Activated T-cell treated with anti-CD3 and anti-CD28 coated beads for 1 hour (primary cell): ENCODE results near the gene PRR23A.
"Not testable (repeated sequence)": the region's sequence is repeated elsewhere in the genome, so short reads cannot be mapped to it uniquely, and the experiment has no call there.

Experiments used
- DNase-seq: peaks from one replicate; pipeline ENCODE4 v3.0.0-alpha.2; 2020; ENCODE audit warnings: low read depth

Gene PRR23A

DNA sequence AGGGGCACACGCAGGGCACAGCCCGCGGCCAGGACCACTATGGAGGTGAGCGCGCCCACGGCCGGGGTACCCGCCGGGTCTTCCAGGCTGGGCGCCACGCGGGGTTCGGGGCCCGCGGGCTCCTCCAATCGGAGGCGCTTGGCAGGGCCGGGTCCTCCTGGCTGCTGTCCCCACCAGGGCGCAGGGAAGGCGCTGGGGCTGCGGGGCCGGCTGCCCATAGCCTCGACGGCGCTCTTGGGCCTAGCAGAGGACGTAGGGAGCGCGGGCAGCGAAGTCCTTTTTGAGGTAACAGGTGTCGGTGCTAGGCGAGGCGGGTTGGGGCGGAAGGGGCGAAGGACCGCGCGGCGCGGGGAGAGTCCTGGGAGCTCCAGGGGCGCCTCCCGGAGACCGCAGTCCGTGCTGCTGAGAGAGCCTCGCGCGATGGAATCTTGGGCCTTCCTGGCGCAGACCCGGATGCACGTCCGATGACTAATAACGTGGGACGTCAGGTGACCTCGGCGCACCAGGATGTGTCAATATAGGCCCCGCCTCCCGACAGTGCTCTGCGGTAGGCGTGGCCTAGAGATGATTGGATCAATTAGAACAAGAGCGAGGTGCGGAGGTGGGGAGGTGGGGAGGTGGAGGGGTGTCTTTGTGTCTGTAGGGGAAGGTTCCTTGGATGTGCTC lies at the start of gene PRR23A:
Gene PRR23A (minus strand): TSS at position 218 of the 666 bp plus-strand sequence. CDS start 0 bp downstream, at position 218.
- no peak for DNase-seq

DNA sequence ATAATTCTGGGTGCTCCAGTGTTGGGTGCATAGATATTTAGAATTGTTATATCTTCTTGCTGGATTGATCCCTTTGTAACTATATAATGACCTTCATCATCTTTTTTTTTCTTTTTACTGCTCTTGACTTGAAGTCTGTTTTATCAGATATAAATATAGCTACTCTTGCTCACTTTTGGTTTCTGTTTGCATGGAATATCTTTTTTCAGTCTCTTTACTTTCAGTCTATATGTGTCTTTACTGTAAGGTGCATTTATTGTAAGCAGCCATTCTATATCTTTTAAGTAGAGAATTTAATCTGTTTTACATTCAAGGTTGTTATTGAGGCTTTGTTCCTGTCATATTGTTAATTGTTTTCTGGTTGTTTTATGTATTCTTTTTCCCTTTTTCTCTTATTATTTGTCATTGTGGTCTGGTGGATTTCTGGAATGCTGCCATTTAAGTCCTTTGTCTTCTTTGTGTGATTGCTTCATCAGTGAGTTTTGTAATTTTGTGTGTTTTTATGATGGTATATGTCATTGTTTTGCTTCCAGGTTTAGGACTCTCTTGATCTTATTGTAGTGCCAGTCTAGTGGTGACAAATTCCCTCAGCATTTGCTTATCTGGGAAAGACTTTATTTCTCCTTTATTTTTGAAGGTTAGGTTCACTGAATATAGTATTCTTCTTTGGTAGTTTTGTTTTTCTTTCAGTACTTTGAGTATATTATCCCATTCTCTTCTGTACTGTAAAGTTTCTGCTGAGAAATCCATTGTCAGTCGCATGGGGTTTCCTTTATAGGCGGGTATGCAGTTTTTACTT lies 46.9 kb upstream of the PRR23A start:
- no peak for DNase-seq

DNA sequence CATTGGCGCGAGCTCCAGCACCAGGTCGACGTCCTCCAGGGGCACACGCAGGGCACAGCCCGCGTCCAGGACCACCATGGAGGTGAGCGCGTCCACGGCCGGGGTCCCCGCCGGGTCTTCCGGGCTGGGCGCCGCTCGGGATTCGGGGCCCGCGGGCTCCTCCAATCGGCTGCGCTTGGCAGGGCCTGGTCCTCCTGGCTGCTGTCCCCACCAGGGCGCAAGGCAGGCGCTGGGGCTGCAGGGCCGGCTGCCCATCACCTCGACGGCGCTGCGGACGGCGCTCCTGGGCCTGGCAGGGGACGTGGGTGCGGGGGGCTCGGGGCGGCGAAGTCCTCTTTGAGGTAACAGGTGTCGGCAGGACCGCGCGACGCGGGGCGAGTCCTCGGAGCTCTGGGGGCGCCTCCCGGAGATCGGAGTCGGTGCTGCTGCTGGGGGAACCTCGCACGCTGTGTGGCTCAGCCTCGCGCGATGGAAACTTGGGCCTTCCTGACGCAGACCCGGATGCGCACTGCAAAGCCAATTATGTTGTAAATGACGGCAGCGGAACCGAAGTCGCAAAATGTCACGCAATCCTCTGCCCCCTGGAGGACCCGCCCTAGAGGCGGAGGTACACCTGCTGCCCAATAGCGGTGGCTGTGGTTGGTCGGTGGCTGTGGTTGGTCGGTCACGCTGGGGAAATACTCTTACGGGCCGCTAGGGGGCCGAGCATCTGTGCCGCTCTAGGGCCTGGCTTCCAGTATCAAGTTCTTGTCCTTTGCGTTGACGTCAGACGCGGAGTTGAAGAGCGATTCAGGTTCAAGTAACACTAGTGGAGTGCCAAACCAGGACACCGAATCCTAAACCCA lies 38.5 kb upstream of the PRR23A start, which contains the start of gene PRR23C:
Gene PRR23C (minus strand): TSS at position 527 of the 845 bp plus-strand sequence. CDS start 272 bp downstream, at position 255.
- DNase-seq: no peak

DNA sequence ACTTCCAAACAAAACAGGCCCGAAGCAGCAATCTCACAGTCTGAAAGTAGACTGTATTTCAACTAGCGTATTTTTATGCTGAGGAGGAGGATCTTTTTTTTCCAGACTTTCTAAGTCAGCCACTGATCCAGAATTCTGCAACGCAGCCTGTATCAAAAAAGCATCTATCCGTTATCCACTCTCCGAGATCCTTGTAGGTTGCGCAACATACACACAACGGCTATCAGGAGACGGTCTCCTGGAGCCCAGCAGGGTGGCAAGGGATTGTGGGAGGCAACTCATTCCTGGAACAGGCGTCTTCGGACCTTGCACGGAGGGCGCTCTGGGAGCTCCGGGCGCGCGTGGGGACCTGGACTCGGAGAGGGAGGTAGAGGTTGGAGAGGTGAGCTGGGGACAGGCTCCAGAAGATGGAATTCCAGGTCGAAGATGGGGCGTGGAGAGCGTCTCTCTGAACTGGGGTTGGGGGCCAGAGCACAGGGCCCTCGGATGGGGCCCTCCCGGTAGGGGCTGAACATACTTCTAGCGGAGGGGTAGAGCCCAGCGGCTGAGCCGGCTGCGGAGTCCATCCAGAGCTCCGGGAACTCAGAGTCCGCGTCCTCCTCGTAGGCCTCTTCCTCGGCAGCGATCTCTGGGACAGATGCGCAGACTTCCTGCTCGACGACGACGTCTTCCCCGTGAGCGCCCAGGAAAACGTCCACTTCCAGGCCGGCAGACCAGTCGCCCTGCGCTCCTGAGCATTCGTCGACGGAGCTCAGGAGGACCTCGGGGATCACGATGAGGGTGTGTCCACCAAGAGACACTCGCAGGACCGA lies 37.7 kb upstream of the PRR23A start:
- no peak for DNase-seq

DNA sequence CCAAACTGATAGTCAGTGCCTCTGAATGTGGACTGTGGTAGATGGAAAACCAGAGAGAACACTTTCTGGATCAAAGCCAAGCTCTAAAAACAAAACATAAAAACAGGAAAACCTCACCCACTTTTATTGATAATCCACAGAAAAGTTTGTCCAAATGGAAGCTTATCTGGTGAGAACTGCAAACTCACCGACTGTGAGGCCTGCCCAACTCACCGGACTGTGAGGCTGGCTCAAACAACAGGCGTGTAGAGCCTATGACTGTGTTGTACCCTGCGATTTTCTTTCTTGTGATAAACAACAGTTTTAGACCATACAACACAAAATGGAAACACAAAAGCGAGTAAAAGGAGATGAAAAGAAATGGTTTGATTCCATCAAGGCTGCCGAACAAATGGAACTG lies 31.4 kb upstream of the PRR23A start:
- DNase-seq: no peak

DNA sequence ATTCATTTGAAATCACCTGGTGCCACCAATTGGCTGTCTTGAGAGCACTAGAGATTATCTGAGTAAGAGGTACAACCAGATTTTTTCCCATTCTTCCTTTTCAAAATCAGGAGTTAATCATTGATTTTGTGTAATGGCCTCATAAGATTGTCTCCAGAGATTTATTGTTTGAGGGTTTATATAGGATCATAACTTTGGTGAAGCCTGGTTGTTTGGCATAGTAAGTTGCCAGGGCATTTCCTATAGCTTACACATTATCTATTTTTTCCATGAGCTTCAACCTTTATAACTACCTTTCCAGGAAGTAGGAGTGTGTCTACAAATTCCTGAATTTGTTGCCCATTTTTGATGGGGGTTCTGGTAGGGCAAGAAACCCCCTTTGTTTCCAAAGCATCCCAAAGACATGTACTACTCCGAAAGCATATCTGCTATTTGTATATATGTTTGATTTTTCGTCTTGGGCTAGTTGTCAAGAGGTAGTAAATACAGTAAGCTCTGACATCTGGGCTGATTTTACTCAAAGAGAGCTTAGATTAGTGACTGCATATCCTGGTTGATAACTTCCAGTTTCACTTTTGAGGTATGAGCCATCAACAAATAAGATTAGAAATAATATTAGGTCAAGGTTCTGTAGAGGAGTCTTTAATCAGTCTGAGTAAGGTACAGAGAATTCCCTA lies 26.4 kb upstream of the PRR23A start:
- DNase-seq: no peak

DNA sequence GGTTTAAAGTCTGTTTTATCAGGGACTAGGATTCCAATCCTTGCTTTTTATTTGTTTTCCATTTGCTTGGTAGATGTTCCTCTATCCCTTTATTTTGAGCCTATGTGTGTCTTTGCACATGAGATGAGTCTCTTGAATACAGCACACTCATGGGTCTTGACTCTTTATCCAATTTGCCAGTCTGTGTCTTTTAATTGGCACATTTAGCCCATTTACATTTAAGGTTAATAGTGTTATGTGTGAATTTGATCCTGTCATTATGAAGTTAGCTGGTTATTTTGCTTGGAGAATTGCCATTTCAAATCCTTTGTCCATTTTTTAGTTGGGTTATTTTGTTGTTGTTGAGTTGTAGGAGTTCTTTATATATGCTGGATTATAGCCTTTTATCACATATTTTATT lies 24.5 kb upstream of the PRR23A start:
- not testable (repeated sequence) for DNase-seq

DNA sequence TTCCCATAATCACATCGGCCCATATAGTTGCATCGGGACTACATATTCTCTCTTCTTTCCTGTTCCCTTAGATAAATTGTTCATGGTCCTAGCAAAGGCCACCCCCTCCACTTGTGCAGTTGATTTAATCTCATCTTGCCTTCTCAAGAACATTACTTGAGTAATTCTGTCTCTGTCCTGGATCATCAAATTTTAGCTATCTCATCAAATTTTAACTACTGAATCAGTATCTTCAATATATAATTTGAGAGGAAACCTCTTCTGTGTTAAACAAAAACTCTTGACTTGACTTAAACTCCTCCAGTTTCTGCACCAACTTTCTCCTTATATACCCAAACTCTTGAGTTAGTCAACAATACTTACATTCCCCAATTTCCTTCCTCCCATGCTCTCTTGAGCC lies 18.9 kb upstream of the PRR23A start:
- no peak for DNase-seq

DNA sequence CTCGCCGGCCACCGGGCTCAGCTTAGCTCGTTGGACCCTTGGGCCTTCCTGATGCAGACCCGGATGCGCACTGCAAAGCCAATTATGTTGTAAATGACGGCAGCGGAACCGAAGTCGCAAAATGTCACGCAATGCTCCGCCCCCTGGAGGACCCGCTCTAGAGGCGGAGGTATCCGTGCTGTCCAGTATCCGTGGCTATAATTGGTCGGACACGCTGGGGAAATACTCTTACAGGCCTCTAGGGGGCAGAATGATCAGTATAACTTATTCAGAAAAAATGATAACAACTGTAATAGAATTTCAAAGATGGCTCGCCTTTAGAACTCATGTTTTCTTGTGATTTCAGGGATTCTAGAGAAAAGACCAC lies 14.8 kb upstream of the PRR23A start, which contains the start of gene PRR23B:
Gene PRR23B (minus strand): TSS at position 59 of the 367 bp plus-strand sequence. CDS start 265 bp downstream, outside the sequence.
- no peak for DNase-seq

DNA sequence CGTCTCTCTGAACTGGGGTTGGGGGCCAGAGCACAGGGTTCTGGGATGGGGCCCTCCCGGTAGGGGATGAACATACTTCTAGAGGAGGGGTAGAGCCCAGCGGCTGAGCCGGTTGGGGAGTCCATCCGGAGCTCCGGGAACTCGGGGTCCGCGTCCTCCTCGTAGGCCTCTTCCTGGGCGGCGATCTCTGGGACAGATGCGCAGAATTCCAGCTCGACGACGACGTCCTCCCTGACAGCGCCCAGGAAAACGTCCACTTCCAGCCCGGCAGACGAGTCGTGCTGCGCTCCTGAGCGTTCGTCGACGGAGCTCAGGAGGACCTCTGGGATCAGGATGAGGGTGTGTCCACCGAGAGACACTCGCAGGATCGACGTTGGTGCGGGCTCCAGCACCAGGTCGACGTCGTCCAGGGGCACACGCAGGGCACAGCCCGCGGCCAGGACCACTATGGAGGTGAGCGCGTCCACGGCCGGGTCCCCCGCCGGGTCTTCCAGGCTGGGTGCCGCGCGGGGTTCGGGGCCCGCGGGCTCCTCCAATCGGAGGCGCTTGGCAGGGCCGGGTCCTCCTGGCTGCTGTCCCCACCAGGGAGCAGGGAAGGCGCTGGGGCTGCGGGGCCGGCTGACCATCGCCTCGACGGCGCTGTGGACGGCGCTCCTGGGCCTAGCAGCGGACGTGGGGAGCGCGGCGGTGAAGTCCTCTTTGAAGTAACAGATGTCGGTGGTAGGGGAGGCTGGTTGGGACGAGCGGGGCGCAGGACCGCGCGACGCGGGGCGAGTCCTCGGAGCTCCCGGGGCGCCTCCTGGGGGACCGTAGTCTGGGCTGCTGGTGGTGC lies 14.2 kb upstream of the PRR23A start:
- DNase-seq: no peak

DNA sequence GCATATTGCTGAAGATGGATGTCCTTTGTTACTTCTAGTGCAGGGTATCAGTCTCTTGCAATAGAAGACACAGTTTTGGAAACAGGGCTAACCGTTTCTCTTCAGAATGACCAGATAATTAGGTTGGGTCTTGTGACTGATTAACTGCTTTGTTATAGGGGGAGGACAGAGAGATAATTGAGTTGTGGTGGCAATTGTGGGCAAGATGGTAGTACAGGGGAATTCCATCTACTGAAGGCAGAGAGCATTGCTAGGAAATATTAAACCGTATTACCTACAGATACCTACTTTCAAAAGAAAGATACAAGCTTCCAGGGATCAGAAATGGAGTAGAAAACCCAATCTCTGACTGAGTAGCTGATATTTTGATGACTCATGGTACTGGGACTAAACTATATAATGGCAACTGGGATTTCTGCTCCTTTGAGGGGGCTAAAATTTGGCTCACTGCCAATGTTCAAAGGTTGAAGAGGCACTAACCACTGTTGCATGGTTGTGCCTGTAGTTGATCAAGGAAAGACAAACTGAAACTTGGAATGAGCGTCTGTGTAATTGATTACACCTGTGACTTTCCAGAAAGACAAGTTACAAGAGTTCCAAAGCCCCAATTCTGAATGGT lies 10.5 kb upstream of the PRR23A start:
- no peak for DNase-seq

DNA sequence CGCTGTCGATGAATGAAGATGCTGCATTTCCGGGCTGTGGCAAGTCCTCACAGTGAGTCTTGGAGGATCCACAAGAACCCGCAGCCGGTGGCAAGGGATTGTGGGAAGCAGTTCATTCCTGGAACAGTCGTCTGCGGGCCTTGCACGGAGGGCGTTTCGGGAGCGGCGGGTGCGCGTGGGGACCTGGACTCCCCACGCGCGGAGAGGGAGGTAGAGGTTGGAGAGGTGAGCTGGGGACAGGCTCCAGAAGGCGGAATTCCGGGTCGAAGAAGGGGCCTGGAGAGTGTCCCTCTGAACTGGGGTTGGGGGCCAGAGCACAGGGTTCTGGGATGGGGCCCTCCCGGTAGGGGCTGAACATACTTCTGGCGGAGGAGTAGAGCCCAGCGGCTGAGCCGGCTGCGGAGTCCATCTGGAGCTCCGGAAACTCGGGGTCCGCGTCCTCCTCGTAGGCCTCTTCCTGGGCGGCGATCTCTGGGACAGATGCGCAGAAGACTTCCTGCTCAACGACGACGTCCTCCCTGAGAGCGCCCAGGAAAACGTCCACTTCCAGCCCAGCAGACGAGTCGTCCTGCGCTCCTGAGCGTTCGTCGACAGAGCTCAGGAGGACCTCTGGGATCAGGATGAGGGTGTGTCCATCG lies 593 bp downstream of the PRR23A start:
- no peak for DNase-seq

DNA sequence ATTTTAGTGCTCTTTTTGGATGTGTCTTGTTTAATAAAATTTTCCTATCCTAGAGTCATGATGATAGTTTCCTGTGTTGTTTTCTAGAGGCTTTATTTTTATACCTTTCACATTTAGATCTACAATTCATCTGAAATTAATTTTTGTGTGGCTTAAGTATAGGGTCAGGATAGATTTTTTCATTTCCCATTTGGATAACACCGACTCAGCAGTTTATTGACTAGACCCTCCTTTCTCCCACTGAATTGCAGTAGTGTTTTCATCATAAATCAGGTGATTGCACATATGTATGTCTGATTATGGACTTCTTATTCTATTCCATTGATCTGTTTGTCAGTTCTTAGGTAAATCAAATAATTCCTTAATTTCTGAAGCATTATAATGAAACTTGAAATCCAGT lies 10.4 kb downstream of the PRR23A start:
- no peak for DNase-seq

DNA sequence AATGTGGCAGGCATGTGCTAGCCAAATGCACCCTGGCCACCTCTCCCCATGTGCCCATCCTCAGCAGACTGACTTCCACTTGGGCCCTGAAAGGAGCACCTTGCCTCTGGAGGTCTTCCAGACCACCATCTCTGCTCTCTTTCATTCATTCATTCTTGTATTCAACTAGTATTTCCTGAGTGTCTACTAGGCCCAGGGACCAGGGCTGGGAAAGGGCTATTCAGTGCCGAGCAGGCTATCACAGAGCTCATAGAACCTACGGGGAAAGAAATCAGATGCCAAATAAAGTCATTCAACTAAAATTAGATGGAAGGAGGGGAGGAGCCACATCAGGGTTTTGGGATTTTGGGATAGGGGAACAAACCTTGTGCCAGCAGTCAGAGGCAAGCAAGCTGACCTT lies 18.9 kb downstream of the PRR23A start:
- DNase-seq: no peak

DNA sequence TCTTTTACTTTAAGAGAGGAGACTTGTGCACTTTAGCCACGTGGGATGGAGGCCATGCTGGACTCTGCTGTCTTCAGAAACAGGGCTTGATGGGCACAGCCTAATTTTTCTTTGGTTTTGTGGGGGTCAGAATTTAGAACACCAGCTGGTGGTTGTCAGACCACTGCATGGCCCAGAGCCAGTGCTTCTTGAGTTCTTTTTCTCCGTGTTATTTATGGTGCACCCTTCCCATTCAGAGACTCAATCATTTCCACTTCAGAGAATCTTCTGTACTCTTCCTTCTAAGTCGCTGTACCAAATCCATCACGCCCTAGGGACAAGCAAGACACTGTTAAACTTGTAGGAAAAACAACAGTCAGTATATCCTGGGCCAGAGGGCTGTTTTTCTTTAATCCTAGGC lies 20.1 kb downstream of the PRR23A start:
- DNase-seq: no peak

DNA sequence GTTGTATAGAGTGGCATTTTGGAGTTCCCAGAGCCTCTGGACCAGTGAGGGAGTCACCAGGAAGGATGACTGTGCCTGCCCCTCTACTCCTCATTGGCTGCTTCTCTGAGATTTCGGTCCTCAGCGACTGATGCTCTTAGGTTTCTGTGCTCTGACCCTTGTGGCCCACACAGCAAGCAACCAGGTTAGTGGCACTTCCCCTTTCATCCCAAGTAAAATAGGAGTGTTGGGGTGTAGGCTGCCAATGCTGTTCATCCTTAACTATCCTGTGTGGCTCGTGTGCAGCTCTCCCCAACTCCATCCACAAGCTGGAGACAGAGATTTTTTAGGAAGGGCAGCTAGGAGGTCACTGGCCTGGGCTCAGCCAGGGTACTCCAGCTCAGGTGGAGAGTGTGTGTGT lies 21.3 kb downstream of the PRR23A start:
- no peak for DNase-seq

DNA sequence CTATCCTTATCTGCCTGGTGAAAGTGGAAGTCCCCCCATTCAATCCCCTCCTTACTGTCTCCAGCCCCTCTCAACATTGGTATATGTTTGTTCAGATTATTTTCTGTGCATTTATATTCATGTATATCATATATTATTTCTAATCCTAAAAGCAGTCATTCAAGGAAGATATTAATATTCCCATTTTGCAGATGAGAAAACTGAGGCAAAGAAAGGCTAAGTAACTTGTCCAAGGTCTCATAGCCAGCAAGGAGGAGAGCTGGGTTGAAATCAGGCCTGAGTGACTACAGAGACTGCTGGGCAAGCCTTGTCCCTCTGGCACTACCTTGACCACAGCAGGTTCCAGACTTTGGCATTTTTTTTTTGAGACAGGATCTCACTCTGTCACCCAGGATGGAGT lies 30.0 kb downstream of the PRR23A start:
- no peak for DNase-seq

DNA sequence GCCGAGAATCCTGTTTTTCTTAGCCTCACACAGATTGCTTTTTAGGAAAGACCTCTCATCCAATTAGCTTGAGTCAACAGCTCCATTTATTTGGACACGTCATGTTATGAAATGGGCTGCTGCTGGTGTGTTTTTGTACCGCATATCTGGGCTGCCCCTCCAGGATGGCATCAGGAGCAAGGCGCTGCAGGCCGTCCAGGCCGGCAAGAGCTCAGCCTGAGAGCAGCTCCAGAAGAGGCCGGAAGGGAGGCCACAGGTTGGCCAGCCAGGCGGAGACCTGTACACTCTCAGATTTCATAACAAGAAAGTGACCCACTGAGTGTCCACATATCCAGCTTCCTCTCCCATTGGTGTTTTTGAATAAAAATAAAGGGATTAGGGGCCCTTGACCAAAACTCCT lies 30.7 kb downstream of the PRR23A start:
- no peak for DNase-seq

DNA sequence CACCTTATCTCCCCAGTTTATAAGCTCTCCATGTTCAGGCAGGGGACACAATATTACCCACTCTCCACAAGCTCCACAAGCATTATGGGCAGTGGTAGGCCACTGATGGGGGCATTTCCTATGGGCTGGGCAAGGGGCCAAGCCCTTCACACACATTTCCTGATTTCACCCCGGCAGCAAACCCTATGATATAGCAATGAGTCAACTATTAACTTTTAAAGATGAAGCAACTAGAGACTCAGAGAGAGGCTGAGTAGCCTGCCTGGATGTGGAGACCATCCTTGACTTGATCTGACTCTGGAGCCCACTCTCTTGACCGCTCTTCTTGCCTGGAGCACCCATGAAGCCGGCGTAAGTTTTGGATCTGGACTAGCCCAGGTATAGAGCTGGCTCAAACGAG lies 31.6 kb downstream of the PRR23A start:
- no peak for DNase-seq
